ENCODE results near the gene PPP6R1.

The PPP6R1 gene

DNA sequence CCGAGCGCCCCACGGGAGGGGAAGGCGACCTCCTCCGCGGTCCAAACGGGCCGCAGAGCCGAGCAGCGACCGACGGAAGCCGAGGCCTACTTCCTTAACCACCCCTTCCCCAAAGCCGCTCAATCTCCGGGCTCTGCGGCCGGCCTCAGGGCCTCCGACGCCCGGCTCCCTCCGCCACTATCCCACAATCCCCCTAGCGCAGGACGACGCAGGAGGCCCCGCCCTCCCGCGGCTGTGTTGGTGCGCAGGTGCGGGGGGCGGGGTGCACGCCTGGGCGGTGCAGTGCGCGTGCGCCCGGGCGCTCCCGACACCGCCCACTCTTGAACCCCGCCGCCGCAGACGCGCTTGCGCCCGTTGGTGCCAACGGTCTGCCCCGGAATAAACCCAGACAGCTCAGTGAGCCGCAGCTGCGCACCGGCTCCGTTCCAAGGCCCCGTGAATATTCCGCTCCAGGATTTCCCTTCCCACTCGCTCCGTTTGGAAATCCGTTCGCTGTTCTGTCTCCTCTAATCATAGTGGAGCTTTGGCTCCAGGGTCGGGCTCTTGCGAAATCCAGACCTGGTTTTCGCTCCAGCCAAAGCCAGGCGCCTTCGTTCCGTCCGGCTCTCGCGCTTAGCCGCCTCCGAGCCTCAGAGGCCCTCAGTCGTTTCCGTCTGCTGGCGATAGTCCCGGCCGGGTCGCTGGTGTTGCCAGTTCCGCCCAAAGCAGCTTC lies at the start of gene PPP6R1:
Gene PPP6R1, minus strand, starts transcription at position 190 of the 712 bp plus-strand sequence. CDS start 11,914 bp downstream, outside the sequence.
- DNase-seq (ENCODE audit: low read depth, low spot score), result peak; percentile 81

DNA sequence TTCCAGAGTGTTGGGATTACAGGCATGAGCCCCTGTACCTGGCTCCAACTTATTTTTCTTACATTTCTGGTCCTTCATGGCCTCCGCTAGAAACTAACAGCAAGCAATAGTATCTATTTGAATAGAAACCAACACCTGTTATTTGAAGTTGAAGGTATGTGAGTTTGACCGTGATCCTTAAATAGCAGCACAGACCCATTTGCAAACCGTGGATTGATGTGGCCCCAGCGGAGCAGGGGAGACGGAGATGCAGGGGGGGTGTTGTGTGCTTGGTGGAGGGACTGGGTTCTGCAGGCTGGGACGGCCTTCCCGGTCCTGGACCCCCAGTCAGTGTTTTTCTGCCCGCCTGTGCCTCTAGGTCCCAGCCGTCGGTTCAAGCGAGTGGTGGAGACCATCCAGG lies 49.5 kb upstream of the PPP6R1 start:
- no peak for DNase-seq (ENCODE audit: low read depth, low spot score)

GRCh38 chr19:55306712-55307111 lies 47.9 kb upstream of the PPP6R1 start:
- DNase-seq (ENCODE audit: low read depth, low spot score), result no peak

DNA sequence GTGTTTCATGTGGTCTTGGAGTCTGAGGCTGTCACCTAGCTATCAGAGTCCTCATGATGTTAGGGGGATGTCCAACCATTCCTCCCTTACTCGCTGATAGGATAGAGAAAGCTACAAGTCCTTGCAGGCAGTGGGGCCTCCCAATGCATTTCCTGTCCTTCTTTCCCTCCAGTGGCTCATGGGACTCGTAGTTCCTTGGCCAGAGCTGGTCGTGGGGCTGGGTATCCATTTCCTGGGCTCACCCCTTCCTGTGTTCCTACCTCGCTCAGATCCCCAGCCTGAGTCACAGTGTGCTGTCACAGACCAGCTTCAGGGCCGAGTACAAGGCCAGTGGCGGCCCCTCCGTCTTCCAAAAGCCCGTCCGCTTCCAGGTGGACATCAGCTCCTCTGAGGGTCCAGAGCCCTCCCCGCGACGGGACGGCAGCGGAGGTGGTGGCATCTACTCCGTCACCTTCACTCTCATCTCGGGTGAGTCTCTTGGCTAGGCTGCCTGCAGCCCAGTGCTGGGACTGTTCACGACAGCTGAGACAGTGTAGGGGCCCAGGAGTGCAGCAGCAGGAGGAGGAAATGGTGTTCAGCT lies 47.3 kb upstream of the PPP6R1 start:
- no peak for DNase-seq (ENCODE audit: low read depth, low spot score)

DNA sequence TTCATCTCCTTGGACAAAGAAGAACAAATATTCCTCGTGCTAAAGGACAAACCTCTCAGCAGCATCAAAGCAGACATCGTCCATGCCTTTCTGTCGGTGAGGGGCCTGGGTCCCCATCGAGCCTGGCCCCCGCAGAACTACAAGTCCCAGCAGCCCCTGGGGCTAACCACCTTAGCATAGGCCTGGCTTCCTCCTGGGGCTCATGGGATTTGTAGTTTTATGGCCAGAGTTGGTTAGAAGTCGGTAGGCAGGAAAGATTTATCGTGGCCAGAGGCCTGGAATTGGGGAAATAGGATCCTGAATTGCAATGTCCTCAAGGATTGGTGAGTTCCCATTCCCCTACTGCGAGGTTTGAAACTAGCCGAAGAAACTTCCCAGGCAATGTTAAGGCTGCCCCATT lies 46.7 kb upstream of the PPP6R1 start:
- DNase-seq (ENCODE audit: low read depth, low spot score), result peak; percentile 21

DNA sequence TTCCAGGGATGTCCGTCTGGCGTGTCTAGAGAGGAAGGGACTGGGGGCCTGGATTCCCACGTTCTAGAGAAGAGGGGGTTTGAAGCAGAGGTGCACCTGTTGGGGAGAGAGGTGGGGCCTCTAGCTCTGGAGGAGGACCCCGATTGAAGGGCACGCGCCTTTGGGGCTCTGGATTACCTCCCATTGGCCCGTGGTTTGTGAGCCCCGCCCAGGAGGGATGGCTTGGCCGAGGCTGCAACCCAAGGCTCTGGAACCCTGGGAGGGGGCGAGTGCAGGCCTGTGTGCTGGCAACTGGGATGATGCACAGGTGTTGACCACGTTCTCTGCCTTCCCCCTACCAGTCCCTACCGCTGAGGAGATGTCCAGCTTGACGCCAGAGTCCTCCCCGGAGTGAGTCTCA lies 46.2 kb upstream of the PPP6R1 start:
- no peak for DNase-seq (ENCODE audit: low read depth, low spot score)

GRCh38 chr19:55304279-55304978 lies 45.6 kb upstream of the PPP6R1 start:
- DNase-seq (ENCODE audit: low read depth, low spot score), result no peak

DNA sequence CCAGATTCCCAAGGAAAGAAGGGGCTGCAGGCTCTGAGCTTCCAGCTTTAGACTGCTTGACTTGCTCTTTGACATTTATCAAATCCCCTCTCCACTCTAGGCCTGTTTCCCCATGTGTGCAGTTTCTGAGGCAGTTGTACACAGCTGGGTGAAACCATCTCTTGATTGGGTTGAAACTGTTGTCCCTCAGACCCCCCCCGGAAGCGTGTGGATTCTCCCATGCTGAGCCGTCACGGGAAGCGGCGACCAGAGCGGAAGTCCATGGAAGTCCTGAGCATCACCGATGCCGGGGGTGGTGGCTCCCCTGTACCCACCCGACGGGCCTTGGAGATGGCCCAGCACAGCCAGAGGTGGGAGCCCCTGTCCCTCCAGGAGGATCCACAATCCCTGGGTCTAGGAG lies 44.7 kb upstream of the PPP6R1 start:
- DNase-seq (ENCODE audit: low read depth, low spot score), result no peak

GRCh38 chr19:55302318-55302703 lies 43.5 kb upstream of the PPP6R1 start:
- no peak for DNase-seq (ENCODE audit: low read depth, low spot score)

DNA sequence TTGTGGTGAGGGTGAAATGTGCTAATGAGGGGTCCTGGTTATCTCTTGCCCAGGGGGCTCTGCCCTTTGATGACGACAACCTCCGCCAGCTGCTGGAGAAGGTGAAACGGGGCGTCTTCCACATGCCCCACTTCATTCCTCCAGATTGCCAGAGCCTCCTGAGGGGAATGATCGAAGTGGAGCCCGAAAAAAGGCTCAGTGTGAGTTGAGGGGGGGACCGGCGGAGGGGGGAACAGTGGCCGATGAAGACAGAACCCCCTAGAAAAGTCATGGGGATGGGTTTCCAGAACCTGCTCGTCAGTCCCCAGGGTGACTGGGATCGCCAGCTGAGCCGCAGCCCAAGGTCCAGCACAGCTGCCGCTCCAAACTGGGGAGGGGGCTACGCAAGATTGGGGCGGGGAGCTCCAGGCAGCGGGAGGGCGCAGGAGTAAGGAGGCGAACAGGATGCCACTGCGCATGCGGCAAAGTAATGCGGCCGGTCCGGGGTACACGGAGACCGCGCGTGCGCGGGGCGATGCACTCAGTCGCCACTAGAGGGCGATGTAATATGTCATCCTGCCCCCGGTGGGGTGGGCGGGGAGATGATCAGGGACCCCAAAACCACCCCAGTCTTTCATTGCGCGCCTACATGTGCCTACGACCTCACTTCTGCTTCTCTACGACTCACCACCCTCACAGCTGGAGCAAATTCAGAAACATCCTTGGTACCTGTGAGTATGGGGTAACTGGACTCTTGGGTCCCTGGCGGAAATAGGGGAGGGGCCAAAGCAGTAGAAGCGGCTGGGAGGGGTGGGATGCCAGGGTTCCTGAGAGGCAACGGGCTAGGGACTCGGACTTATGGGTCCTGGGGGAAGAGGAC lies 42.9 kb upstream of the PPP6R1 start:
- DNase-seq (ENCODE audit: low read depth, low spot score), result peak; percentile 96

- DNase-seq (ENCODE audit: low read depth, low spot score), result no peak
These were observed 42.2 kb upstream of the PPP6R1 start for GRCh38 chr19:55300886-55301458.

- DNase-seq (ENCODE audit: low read depth, low spot score), result no peak
These were observed 41.2 kb upstream of the PPP6R1 start for GRCh38 chr19:55299991-55300390.

- no peak for DNase-seq (ENCODE audit: low read depth, low spot score)
These were observed 38.5 kb upstream of the PPP6R1 start for GRCh38 chr19:55297267-55297666.

DNA sequence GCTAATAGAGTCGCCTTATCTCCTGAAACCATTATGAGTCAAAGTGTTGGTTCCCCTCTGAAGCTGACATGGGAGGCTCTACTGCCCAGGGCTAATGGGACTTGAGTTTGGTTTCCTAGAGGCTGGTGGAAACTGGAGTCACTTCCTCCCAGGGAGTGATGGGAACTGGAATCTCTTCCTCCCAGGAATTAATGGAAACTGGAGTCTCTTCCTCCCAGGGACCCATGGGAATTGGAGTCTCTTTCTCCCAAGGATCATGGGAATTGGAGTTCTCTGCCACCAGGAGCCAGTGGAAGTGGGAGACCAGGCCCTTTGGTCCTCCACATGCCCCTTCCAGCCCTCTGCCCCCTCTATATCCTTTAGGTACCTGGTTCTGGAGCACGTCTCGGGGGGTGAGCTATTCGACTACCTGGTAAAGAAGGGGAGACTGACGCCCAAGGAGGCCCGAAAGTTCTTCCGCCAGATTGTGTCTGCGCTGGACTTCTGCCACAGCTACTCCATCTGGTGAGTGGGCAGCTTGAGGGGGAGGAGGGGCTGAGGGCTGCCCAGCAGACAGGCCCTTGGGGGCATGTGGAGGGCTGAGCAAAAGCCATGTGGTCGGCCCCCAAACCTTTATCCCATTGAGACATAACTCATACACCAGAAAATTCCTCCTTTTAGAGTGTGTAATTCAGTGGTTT lies 30.4 kb upstream of the PPP6R1 start:
- no peak for DNase-seq (ENCODE audit: low read depth, low spot score)

- DNase-seq (ENCODE audit: low read depth, low spot score), result no peak
These were observed 28.7 kb upstream of the PPP6R1 start for GRCh38 chr19:55287361-55288079.

- DNase-seq (ENCODE audit: low read depth, low spot score), result no peak
These were observed 26.5 kb upstream of the PPP6R1 start for GRCh38 chr19:55285229-55285890.

DNA sequence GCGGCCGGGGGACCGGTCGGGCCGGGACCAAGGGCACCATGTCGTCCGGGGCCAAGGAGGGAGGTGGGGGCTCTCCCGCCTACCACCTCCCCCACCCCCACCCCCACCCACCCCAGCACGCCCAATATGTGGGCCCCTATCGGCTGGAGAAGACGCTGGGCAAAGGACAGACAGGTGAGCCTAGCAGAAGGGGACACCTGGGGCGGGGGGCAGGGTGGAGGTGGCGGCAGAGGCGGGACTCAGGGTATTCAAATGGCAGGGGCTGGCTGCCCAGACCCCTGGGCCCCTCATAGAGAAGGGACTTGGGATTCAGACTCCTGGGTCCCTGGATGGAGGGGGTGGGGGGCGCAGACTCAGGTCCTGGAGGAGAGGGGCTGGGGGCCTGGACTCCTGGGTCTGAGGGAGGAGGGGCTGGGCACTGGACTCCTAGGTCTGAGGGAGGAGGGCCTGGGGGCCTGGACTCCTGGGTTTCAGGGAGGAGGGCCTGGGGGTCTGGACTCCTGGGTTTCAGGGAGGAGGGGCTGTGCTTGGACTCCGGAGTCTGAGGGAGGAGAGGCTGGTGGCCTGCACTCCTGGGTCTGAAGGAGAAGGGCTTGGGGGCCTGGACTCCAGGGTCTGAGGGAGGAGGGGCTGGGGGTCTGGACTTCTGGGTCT lies 25.7 kb upstream of the PPP6R1 start:
- DNase-seq (ENCODE audit: low read depth, low spot score), result no peak

GRCh38 chr19:55283548-55284377 lies 24.9 kb upstream of the PPP6R1 start, which contains the start of gene BRSK1:
TSS of gene BRSK1 (plus strand) at chr19:55283997. CDS start at chr19:55284443, 446 bp downstream.
- DNase-seq (ENCODE audit: low read depth, low spot score), result peak; percentile 9
